ENCODE data around the gene ZBTB9.

Gene ZBTB9, protein sequence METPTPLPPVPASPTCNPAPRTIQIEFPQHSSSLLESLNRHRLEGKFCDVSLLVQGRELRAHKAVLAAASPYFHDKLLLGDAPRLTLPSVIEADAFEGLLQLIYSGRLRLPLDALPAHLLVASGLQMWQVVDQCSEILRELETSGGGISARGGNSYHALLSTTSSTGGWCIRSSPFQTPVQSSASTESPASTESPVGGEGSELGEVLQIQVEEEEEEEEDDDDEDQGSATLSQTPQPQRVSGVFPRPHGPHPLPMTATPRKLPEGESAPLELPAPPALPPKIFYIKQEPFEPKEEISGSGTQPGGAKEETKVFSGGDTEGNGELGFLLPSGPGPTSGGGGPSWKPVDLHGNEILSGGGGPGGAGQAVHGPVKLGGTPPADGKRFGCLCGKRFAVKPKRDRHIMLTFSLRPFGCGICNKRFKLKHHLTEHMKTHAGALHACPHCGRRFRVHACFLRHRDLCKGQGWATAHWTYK

DNA sequence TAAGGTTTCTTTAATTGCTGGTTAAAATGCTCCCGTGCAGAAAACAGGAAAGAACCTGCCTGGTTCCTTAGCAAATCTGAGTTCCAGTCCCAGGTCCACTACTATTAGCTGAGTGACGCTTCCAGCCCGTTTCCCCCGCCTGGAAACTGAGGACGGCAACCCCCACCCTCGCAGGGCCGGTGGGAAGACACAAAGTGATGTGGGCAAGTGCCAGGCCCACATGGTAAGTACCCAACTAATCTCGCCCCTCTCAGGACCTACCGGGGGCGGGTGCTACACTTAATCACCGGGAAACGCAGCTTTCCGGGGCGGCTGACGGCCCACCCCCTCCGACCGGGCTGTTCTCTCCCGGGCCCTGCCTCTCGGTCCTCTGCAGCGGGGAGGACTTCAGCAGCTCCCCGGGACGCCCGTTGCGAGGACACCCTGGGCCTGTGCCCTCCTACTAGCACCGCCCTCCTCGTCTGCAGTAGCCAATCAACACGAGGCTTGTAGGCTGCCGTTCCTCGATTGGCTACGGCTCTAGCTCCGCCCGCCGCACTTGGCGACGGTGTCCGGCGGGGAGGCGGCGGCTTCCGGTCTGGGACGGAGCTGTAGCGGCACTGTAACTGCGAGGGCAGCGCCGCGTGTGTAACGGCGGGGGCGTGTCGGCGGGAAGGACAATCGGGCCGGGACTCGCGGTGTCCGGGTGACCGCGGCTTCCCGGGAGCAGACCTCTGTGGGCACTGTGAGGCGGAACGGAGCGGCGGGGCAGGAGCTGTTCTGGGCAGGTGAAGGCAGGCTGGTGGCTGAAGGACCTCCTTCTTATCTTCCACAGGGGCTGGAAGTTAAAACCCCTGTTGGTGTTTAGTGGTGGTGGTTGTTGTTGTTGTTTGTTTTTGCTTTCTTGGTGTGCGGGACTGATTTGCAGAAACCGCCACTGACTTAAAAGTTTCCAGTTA lies at the start of gene ZBTB9:
TSS of gene ZBTB9 (plus strand) at position 568 of the 938 bp plus-strand sequence. CDS start 525 bp downstream, outside the sequence.
- DNase-seq (ENCODE audit: low read depth) = peak; percentile 88

GRCh38 chr6:33404884-33405283 lies 49.5 kb upstream of the ZBTB9 start:
- no peak for DNase-seq (ENCODE audit: low read depth)

- no peak for DNase-seq (ENCODE audit: low read depth)
Measured at GRCh38 chr6:33405386-33405940, 48.9 kb upstream of the ZBTB9 start.

GRCh38 chr6:33406126-33406525 lies 48.2 kb upstream of the ZBTB9 start:
- DNase-seq (ENCODE audit: low read depth) = no peak

- DNase-seq (ENCODE audit: low read depth) = no peak
Measured at GRCh38 chr6:33407132-33407718, 47.2 kb upstream of the ZBTB9 start.

DNA sequence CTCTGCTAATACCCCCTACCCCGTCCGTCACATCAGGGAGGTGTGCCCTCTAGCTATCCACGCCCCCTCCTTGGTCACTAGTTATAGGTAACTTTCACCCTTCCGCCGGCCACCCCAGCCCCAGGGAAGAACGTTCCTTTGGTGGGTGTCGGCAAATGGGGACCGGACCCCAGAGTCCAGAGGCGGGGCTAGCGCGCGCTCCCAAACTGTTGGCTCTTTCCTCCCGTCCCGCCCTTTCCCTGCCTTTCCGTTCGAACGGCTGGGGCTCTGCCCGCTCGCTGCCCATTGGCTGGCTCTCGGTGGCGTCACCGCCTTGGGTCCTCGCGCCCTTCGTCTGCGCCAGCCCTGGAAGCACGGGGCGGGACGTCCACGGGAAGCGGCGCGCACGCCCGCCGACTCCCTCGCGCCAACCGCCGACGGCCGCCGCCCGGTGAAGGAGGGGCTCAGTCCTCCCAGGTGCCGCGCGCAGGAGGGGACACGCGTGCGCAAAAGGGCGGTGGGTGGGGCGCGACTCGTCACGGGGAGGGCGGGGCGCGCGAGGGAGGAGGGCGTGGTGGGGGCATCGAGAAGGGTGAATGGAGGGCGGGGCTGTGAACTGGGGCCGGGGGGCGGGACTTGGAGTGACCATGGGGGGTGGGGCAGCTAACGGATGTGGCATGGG lies 44.2 kb upstream of the ZBTB9 start:
- DNase-seq (ENCODE audit: low read depth) = peak; percentile 98

DNA sequence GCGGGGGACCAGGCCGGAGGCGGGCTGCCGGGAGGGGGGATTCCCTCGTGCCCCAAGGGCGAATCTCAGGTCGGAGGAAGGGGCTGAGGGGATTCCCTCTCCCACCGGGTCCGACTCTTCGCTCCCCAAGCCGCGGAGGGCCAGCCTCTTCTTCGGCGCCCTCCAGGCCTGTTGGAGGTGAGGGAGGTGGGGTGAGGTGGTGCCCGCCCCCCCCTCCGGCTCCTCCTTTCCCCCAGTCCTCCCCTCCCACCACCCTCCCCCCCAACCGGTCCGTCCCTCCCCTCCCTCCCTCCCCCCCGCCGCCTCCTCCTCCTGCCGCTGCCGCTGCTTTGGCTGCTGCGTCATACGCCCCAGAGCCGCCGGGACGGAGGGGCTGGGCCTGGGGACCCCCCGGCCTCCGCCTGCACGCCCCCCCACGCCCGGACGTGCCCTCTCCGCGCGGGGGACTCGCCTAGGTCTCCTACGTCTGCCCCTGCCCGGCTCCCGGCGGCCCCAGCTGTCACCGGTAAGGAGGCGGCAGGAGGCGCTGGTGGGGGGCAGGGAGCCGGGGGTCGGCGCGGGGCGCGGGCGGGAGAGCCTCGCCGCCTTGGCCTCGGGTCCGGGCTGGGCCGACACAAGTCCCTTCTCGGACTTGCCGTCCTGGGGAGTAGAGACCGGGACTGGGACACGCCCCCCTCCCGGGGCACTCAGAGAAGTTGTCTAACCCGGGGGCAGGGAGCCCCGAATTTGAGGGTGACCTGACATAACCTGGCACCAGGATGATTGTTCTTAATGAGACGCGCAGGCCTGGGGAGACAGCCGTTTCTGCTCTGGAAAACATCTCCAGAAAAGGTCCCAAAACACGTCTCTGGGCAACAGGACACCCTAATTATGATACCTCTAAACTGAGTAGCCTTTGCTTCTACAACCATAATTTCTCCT lies 43.4 kb upstream of the ZBTB9 start, which contains the start of gene PHF1:
TSS of gene PHF1 (plus strand) at position 304 of the 921 bp plus-strand sequence. CDS start 1,250 bp downstream, outside the sequence.
- no peak for DNase-seq (ENCODE audit: low read depth)

DNA sequence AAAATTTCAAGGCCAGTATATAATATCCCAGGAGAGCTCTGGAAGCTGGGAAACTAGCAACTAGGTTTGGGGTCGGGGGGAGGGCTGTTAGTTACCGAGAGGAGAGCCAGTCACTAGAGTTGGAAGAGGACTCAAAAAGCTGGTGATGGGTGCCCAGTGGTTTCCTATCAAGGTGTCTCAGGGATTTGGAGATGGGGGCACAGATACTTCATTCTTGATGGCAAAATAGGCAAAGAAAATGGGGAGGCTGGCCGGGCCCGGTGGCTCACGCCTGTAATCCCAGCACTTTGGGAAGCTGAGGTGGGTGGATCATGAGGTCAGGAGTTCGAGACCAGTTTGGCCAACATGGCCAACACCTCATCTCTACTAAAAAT lies 42.8 kb upstream of the ZBTB9 start:
- no peak for DNase-seq (ENCODE audit: low read depth)

DNA sequence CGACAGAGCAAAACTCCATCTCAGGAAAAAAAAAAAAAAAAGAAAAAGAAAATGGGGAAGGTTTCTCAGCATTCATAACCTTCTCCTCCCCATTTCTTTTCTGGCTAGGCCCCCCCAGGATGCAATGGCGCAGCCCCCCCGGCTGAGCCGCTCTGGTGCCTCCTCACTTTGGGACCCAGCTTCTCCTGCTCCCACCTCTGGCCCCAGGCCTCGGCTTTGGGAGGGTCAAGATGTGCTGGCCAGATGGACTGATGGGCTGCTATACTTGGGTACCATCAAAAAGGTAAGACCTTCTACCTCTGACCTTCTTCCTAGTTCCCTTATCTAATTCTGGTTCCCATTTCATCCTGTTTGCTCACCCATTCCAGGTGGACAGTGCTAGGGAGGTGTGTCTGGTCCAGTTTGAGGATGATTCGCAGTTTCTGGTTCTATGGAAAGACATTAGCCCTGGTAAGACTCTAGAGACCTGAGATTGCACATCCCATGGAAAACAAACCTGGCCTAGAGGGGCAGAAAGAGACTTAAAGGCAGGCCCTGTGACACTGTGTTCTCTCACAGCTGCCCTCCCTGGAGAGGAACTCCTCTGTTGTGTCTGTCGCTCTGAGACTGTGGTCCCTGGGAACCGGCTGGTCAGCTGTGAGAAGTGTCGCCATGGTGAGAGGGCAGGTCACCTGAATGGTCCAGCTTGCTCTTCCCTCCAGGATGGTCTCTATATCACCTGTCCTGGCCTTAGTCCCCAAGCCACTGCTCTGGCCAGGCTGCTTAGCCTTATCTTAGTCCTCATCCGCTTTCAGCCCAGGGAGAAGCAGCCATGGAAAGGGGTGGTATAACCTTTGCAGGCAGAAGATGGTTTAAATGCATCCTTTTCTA lies 42.0 kb upstream of the ZBTB9 start:
- DNase-seq (ENCODE audit: low read depth) = no peak

GRCh38 chr6:33413241-33414120 lies 40.9 kb upstream of the ZBTB9 start:
- no peak for DNase-seq (ENCODE audit: low read depth)

DNA sequence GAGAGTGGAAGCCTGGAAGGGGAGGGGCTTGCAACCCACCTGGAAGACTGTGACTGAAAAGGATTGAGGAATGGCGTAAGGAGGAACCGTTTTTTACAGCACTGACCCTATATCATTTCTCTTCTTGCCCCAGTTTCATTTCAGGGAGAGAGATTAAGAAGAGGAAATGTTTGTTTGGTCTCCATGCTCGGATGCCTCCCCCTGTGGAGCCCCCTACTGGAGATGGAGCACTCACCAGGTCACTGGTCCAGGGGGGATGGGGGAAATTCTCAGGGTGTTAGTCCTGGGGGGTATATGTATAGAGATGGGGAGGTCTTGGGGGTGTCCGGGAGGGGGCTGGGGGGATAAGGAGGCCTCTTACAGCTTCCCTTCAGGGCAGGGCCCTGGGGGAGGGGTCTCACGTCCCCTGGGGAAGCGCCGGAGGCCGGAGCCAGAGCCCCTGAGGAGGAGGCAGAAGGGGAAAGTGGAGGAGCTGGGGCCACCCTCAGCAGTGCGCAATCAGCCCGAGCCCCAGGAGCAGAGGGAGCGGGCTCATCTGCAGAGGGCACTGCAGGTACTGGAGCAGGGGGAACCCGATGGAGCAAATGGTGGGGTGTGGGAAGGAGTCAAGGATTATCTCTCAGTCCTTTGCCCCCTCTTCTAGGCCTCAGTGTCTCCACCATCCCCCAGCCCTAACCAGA lies 39.6 kb upstream of the ZBTB9 start:
- no peak for DNase-seq (ENCODE audit: low read depth)

GRCh38 chr6:33415831-33416230 lies 38.5 kb upstream of the ZBTB9 start:
- no peak for DNase-seq (ENCODE audit: low read depth)

GRCh38 chr6:33416386-33417127 lies 37.8 kb upstream of the ZBTB9 start:
- no peak for DNase-seq (ENCODE audit: low read depth)

DNA sequence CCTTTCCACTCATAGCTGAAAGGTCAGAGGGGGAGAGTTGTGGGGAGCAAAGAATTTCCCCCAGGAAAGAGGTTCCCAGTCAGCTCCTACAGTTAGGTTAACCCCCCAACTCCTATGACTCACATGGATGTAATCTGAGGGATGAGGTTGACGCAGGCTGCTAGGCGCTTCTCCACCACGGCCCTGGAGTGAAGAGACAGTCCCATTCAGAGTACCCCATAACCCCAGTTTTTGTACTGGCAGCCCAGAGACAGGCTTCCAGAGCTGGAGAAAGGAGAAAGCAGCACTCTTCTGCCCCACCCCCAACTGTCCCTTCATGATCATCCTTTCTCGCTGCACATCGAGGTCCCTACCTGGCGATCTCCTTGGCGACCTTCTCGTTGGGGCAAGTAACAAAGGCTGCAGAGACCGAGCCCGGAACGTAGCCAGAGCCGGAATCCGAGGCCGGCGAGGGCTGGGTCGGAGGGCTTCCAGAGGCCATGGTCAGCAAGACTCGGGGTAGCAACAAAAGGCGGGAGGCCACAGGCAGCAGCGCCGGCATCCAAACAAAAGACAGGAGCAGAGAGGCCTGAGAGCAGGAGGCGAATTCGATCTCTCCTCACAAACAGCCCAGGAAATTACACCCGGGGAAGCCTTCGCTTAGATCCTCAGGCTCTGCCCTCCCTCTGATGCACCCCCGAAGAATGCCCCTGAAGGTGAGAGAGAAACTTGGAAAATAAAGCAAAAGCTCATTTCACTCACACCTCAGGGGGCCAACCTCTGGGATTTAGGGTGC lies 37.1 kb upstream of the ZBTB9 start:
- DNase-seq (ENCODE audit: low read depth) = no peak

DNA sequence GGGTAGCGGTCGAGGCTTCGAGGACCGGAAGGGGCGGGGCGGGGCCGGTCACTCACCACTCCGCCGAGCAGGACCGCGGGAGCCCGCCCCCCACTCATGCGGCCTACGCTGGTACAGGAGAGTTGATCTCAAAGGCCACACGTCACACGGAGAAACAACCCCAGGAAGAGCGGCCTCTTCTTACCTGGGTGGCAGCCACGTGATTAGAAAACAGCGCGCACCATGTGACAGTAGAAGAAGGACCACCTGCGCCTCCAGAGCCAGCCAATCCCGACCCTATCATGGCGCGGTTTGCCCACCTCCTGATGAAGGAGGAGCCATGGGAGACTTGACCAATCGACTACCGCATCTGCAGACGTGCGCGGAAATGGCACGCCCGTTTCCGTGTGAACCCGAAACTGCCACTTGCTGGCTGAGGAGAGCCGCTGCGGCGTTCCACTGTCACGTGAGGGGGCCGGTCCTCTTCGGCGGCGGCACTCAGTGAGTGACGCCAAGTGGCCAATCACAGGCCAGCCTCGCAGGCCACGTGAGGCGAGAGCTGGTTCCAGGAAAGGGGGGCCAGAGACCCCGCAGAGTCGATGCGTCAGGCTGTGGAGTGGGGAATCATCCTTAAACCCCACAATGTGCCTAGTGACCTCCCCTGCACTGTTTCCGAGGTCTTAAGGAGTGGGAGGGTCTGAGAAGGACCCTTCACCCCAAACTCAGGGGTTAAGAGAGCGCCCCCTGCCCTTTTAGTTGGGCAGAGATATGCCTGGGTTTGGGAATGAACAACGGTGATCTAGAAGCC lies 36.3 kb upstream of the ZBTB9 start, which contains the start of gene CUTA:
TSS of gene CUTA (minus strand) at position 205 of the 787 bp plus-strand sequence. CDS start at position 98, 107 bp downstream.
- DNase-seq (ENCODE audit: low read depth) = peak; percentile 96

All from activated T-helper 9 cell treated with anti-CD3 and anti-CD28 coated beads, Interleukin-2, amount 50 U/mL, for 16 hours (primary cell).